Prostate gland (tissue), 2 donors: ENCODE measurements around the gene CLIP3.
"Not testable (repeated sequence)": the region's sequence is repeated elsewhere in the genome, so short reads cannot be mapped to it uniquely, and the experiment has no call there.

ENCODE experiments used
- CTCF ChIP-seq, 4 experiments: fragments of 200-600 bp in 2 of 4; fragments of 450-650 bp in 2 of 4; sonication (generic) in 2 of 4; IDR thresholded peaks; 1 replicate in 3 of 4; 2 replicates in 1 of 4; pipeline ENCODE4 v1.5.1; 2016 to 2019; ENCODE audit warnings: antibody characterized with exemption in 4 of 4, mild to moderate bottlenecking in 2 of 4, moderate library complexity in 2 of 4
- POLR2A ChIP-seq: fragments of 450-650 bp; IDR thresholded peaks from one replicate; pipeline ENCODE4 v1.6.1; 2016; ENCODE audit warnings: antibody characterized with exemption, mild to moderate bottlenecking
- POLR2AphosphoS5 ChIP-seq: sonication (generic); formaldehyde crosslinking; IDR thresholded peaks from one replicate; pipeline ENCODE4 v1.6.1; 2017; ENCODE audit warnings: antibody characterized with exemption

DNA sequence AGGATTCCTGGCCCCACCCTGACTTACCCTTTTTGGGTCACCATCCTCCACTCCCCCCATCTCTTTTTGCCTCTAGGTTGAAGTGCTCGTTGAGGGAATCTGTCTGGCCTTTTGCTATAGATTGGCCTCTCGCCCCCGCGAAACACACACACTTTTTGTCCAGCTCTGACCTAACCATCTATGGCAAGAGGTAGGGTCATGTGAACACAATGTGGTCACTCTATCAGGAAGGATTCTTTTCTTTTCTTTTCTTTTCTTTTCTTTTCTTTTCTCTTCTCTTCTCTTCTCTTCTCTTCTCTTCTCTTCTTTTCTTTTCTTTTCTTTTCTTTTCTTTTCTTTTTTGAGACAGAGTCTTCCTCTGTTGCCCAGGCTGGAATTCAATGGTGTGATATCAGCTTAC is 51.7 kb downstream of the CLIP3 start:
- TF ChIP-seq CTCF (IDR thresholded peaks at IDR 0.05); POLR2A; POLR2AphosphoS5: not testable (repeated sequence)
